ENCODE data around the gene RRAGC. TPM values are rescaled to one million over a fixed set of nuclear protein-coding genes. Genes with fewer than 3 reads are reported as not detected.

RRAGC gene
- total and polyA plus RNA-seq, 2 experiments from 2014 or later: 3.7 to 13.7 TPM

DNA sequence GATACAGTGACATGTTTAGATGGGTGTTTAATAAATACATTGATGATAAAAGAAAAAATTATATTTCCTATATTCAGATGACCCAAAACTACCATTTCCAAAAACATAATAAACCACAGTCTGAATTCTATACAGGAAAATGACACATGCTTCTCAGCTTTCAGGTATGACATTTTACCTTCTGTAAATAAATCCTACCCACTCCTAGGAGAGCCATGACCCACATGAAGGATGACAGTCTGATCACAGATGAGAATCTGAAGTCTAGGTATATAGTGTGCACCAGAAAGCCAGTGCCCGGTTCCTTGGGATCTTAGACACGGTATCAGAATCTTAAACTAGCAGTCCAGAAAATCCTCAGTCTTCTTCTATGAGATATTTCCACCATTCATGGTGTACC is 25.5 kb upstream of the RRAGC start:
- no peak for DNase-seq (ENCODE audit: low read depth in 1 of 2, low spot score in 1 of 2)

DNA sequence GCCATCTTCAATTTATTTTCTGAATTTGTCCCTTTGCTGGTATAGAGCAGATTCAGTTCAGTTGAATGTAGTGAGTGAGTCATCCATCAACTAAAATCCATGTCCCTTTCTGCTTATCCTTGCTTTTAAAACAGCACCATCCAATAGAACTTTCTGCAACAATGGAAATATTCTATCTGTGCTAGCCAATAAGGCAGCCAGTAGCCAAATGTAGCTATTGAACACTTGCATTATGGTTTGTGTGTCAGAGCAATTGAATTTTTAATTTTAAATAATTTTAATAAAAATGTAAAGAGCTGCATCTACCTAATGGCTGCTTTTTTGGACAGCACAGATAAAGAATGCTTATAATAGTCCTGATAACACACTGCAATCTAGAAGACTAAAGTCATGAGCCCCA is 21.9 kb upstream of the RRAGC start, which contains the start of gene GJA9:
Gene GJA9 (minus strand): TSS at position 101 of the 400 bp plus-strand sequence. CDS start 5,489 bp downstream, outside the sequence.
- Histone ChIP-seq H3K27ac (no peak within 1 kb of the TSS), H3K9me3 (ENCODE audit: low read depth) (no peaks in the 10 kb centered on the region), H3K36me3 (no peaks in the 10 kb centered on the region), H3K27me3 (no peaks in the 10 kb centered on the region), H3K4me1 (ENCODE audit: low read depth) (no peaks in the 10 kb centered on the region), H3K4me3 (no peak within 1 kb of the TSS)
- no peak for DNase-seq (ENCODE audit: low read depth in 1 of 2, low spot score in 1 of 2)
- TF ChIP-seq, protein P1, sequence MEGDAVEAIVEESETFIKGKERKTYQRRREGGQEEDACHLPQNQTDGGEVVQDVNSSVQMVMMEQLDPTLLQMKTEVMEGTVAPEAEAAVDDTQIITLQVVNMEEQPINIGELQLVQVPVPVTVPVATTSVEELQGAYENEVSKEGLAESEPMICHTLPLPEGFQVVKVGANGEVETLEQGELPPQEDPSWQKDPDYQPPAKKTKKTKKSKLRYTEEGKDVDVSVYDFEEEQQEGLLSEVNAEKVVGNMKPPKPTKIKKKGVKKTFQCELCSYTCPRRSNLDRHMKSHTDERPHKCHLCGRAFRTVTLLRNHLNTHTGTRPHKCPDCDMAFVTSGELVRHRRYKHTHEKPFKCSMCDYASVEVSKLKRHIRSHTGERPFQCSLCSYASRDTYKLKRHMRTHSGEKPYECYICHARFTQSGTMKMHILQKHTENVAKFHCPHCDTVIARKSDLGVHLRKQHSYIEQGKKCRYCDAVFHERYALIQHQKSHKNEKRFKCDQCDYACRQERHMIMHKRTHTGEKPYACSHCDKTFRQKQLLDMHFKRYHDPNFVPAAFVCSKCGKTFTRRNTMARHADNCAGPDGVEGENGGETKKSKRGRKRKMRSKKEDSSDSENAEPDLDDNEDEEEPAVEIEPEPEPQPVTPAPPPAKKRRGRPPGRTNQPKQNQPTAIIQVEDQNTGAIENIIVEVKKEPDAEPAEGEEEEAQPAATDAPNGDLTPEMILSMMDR (IDR thresholded peaks at IDR 0.05; ENCODE audit: low read depth, low read length): no peak

More for the DNA sequence above, 25.5 kb upstream of the RRAGC start:
- no peaks in the 10 kb centered on the region for H3K36me3 ChIP-seq
- no peak overlapping the region for H3K27ac ChIP-seq
- no peaks in the 10 kb centered on the region for H3K27me3 ChIP-seq
- TF ChIP-seq, protein P1 (IDR thresholded peaks at IDR 0.05; ENCODE audit: low read depth, low read length): no peak
- no peak overlapping the region for H3K4me3 ChIP-seq
- no peaks in the 10 kb centered on the region for H3K9me3 ChIP-seq (ENCODE audit: low read depth)
- no peaks in the 10 kb centered on the region for H3K4me1 ChIP-seq (ENCODE audit: low read depth)

- no peak for DNase-seq (ENCODE audit: low read depth in 1 of 2, low spot score in 1 of 2)
Measured at GRCh38 chr1:38875811-38876210, 16.2 kb upstream of the RRAGC start.

GRCh38 chr1:38873027-38873969 is 13.7 kb upstream of the RRAGC start, which contains the start of gene MYCBP:
Gene MYCBP (minus strand): TSS chr1:38873348. CDS start chr1:38873305, 43 bp downstream.
- Histone ChIP-seq H3K27ac (peak within 1 kb of the TSS; percentile 20), H3K27me3 (no peaks in the 10 kb centered on the region), H3K4me3 (peak within 1 kb of the TSS; percentile 73), H3K4me1 (ENCODE audit: low read depth) (peaks cover 5% of the 10 kb centered on the region), H3K9me3 (ENCODE audit: low read depth) (no peaks in the 10 kb centered on the region), H3K36me3 (no peaks in the 10 kb centered on the region)
- peak; percentile 96 to 97 for DNase-seq (ENCODE audit: low read depth in 1 of 2, low spot score in 1 of 2)
- TF ChIP-seq, protein P1 (IDR thresholded peaks at IDR 0.05; ENCODE audit: low read depth, low read length): no peak

More at GRCh38 chr1:38875811-38876210, 16.2 kb upstream of the RRAGC start:
- Histone ChIP-seq H3K27me3 (no peaks in the 10 kb centered on the region), H3K36me3 (no peaks in the 10 kb centered on the region), H3K9me3 (ENCODE audit: low read depth) (no peaks in the 10 kb centered on the region), H3K4me1 (ENCODE audit: low read depth) (peaks cover 5% of the 10 kb centered on the region), H3K27ac (no peak overlapping the region), H3K4me3 (no peak overlapping the region)
- TF ChIP-seq, protein P1 (IDR thresholded peaks at IDR 0.05; ENCODE audit: low read depth, low read length): no peak

- no peaks in the 10 kb centered on the region for H3K36me3 ChIP-seq
- peaks cover 5% of the 10 kb centered on the region for H3K4me1 ChIP-seq (ENCODE audit: low read depth)
- TF ChIP-seq, protein P1 (IDR thresholded peaks at IDR 0.05; ENCODE audit: low read depth, low read length): no peak
- peak; percentile 32 to 38 for DNase-seq (ENCODE audit: low read depth in 1 of 2, low spot score in 1 of 2)
- no peaks in the 10 kb centered on the region for H3K9me3 ChIP-seq (ENCODE audit: low read depth)
- H3K27me3 ChIP-seq: no peaks in the 10 kb centered on the region
- peak overlapping the region; percentile 73 for H3K4me3 ChIP-seq
- H3K27ac ChIP-seq: peak overlapping the region; percentile 19
Measured at GRCh38 chr1:38872401-38873026, 12.9 kb upstream of the RRAGC start.
